ENCODE measurements around the gene TRIM39. TPM values are rescaled to one million over a fixed set of nuclear protein-coding genes. Genes with fewer than 3 reads are reported as not detected.
A peak's percentile ranks its signal among the peaks of the same experiment; 100 is the strongest.

Gene TRIM39
- total RNA-seq, 1 donor from 2014 or later, result 14.5 TPM

DNA sequence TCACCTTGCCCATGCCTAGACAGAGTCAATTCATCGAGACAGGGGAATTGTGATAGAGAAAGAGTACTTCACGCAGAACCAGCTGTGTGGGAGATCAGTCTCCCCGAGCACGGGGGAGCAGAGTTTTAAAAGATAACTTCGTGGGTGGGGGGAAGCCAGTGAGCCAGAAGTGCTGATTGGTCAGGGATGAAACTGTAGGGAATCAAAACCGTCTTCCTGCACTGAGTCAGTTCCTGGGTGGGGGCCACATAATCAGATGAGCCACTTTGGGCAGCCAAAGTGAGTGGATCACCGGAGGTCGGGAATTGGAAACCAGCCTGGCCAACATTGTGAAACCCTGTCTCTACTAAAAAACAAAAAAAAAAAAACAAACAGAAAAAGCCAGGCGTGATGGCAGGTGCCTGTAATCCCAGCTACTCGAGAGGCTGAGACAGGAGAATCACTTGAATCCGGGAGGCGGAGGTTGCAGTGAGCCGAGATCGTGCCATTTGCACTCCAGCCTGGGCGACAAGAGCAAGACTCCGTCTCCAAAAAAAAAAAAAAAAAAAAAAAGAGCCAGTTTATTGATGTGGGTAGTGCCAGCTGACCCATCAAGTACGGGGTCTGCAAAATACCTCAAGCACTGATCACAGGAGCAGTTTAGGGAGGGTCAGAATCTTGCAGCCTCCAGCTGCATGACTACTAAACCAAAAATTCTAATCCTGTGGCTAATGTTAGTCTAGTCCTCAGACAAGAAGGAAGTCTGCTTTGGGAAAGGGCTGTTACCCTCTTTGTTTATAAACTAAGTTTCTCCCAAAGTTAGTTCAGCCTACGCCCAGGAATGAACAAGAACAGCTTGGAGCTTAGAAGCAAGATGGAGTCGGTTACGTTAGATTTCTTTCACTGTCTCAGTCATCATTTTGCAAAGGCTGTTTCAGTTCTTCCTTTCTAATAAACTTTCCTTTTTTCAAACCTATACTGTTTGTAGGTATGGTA is 3.9 kb upstream of the TRIM39 start:
- TF ChIP-seq, protein P1, sequence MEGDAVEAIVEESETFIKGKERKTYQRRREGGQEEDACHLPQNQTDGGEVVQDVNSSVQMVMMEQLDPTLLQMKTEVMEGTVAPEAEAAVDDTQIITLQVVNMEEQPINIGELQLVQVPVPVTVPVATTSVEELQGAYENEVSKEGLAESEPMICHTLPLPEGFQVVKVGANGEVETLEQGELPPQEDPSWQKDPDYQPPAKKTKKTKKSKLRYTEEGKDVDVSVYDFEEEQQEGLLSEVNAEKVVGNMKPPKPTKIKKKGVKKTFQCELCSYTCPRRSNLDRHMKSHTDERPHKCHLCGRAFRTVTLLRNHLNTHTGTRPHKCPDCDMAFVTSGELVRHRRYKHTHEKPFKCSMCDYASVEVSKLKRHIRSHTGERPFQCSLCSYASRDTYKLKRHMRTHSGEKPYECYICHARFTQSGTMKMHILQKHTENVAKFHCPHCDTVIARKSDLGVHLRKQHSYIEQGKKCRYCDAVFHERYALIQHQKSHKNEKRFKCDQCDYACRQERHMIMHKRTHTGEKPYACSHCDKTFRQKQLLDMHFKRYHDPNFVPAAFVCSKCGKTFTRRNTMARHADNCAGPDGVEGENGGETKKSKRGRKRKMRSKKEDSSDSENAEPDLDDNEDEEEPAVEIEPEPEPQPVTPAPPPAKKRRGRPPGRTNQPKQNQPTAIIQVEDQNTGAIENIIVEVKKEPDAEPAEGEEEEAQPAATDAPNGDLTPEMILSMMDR (conservative IDR thresholded peaks at IDR 0.05), result no peak
- Mint-ChIP-seq H3K27ac (ENCODE audit: unreplicated experiment) (no peak overlapping the region), H3K27me3 (ENCODE audit: low read depth) (no peaks in the 10 kb centered on the region), H3K4me1 (peaks cover 56% of the 10 kb centered on the region), H3K4me3 (peak overlapping the region; percentile 69), H3K36me3 (ENCODE audit: low read depth) (peaks cover 3% of the 10 kb centered on the region), H3K9me3 (no peaks in the 10 kb centered on the region)
- DNase-seq (ENCODE audit: low read depth, low spot score), result no peak

DNA sequence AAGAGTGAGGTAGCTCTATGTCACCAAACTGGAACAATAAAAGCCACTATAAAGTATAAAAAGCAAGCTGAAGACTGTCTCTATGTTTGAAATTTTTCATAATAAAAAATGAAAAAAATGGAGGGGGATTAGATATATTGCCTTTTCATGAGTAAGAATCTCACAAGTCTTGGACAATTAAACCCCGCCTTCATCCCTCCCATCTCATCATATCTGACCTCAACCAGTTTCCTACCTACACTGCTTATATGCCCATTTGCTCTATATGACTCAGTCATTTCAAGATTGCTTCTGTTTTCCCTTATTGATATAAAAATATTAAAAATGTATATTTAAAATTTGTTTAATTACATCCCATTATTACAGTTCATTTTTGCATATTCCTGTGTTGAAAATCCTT is 2.9 kb upstream of the TRIM39 start:
- Mint-ChIP-seq H3K4me3 (peak overlapping the region; percentile 69), H3K36me3 (ENCODE audit: low read depth) (peaks cover 3% of the 10 kb centered on the region), H3K27me3 (ENCODE audit: low read depth) (no peaks in the 10 kb centered on the region), H3K9me3 (no peaks in the 10 kb centered on the region), H3K27ac (ENCODE audit: unreplicated experiment) (no peak overlapping the region), H3K4me1 (peaks cover 58% of the 10 kb centered on the region)
- TF ChIP-seq, protein P1 (conservative IDR thresholded peaks at IDR 0.05), result no peak
- DNase-seq (ENCODE audit: low read depth, low spot score), result no peak

DNA sequence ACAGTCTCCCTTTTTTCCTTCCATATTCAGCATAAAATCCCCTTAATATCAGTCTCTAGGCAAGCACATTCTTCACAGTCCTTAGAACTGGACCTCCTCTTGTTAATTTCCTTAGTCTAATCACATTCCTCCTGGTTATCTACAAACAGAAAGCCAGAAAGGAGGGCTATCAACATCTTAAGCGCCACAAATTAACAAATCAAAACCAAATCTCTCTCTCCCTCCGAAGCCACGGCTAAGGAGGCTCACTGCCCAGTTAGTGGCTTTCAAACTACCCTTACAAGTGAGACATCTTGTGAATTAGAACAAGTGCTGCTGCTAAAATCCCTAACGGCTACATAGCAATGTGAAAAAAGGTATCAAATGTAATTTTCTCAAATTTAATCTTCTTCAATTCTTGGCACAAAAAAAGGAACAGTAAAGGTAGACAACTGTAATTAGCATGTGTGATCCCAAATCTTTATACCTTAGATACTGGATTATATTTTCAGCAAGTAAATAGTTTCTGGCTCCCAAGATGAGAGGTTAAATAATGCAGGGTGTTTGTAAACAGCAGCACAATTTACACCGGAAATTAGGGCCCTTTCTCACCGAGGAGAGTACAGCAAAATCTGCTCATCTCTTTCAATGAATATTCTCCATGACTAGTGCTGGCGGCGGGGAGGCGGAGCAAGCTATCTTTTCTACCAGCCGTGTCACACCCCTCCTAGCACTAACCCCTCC is 1.4 kb upstream of the TRIM39 start:
- Mint-ChIP-seq H3K27ac (ENCODE audit: unreplicated experiment) (peak overlapping the region; percentile 99), H3K9me3 (no peaks in the 10 kb centered on the region), H3K4me1 (peaks cover 52% of the 10 kb centered on the region), H3K4me3 (peak overlapping the region; percentile 97), H3K36me3 (ENCODE audit: low read depth) (peaks cover 3% of the 10 kb centered on the region), H3K27me3 (ENCODE audit: low read depth) (no peaks in the 10 kb centered on the region)
- DNase-seq (ENCODE audit: low read depth, low spot score), result peak; percentile 13
- TF ChIP-seq, protein P1 (conservative IDR thresholded peaks at IDR 0.05), result no peak

DNA sequence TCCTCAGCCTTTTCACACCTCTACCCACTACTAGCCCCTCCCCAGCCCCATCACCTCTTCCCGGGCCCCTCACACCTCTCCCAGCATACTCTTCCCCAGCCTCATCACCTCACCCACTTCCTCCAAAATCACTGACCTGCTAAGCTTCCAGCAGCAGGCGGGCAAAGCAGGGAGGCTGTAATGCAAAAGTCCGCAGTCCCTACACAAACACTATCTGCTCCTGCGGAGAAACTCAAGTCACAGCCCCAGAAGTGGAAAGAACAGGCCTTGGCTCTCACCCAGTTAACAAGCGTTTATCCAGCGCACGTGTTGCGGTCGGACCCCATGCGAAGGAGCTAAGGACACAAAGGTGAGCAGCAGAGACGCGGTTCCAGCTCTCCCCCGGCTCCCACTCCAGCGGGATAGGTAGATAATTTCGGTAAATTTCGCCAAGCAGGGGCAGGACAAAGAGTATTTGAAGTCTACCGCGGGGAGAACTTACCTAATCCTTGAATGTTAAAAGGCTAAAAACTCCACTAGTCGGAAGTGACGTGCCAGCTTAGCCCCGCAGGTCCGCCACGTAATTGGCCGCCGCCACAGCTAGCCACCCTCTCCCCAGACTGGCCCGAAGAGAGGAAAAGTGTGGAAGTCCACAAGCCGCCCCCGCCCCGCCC is 728 bp upstream of the TRIM39 start:
- TF ChIP-seq, protein P1 (conservative IDR thresholded peaks at IDR 0.05), result no peak
- peaks cover 3% of the 10 kb centered on the region for H3K36me3 Mint-ChIP-seq (ENCODE audit: low read depth)
- no peak for DNase-seq (ENCODE audit: low read depth, low spot score)
- peak overlapping the region; percentile 97 for H3K4me3 Mint-ChIP-seq
- peak overlapping the region; percentile 99 for H3K27ac Mint-ChIP-seq (ENCODE audit: unreplicated experiment)
- peaks cover 48% of the 10 kb centered on the region for H3K4me1 Mint-ChIP-seq
- H3K27me3 Mint-ChIP-seq (ENCODE audit: low read depth), result no peaks in the 10 kb centered on the region
- no peaks in the 10 kb centered on the region for H3K9me3 Mint-ChIP-seq

DNA sequence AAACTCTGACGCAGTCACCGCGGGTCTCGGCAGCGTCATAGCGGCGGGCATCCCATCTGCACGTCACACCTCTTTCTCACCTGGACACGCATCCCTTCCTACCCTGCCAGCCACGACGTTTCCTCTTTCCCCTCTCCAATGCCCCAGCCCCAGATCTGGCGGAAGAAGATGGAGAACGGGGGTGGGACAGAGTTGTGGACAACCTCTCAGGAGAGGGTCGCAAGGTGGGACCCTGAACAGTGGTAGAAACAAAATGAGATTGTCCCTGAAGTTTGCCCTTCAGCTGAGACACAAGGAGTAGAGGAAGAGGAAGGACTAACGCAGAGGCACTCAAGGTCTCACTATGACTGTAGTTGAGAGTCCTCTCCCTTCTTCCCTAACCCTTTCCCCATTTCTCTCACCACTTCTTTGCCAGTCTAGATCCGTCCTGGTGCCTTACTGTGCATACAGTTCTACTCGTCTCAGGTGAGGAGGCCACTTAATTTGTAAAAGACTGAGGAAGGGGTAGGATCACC is 562 bp downstream of the TRIM39 start:
- Mint-ChIP-seq H3K4me3 (peak overlapping the region; percentile 96), H3K27me3 (ENCODE audit: low read depth) (no peaks in the 10 kb centered on the region), H3K27ac (ENCODE audit: unreplicated experiment) (peak overlapping the region; percentile 97), H3K36me3 (ENCODE audit: low read depth) (peaks cover 3% of the 10 kb centered on the region), H3K9me3 (no peaks in the 10 kb centered on the region), H3K4me1 (peaks cover 39% of the 10 kb centered on the region)
- TF ChIP-seq, protein P1 (conservative IDR thresholded peaks at IDR 0.05), result no peak
- no peak for DNase-seq (ENCODE audit: low read depth, low spot score)

All from neural crest cell (in vitro differentiated cells).